ENCODE results near the gene ZNF280A. TPM values are rescaled to one million over a fixed set of nuclear protein-coding genes. Genes with fewer than 3 reads are reported as not detected.

The ZNF280A gene
- total and polyA plus RNA-seq, 2 experiments from 2014 or later: 0.44 to 0.47 TPM

GRCh38 chr22:22531770-22532546 lies 11.9 kb upstream of the ZNF280A start:
- Histone ChIP-seq H2AFZ (no peak overlapping the region), H3K4me3 (no peak overlapping the region), H4K20me1 (ENCODE audit: insufficient read depth, poor library complexity, severe bottlenecking) (no peaks in the 10 kb centered on the region), H3K9me2 (replicated peaks; ENCODE audit: insufficient read depth) (no peaks in the 10 kb centered on the region), H3K79me2 (no peaks in the 10 kb centered on the region), H3K36me3 (replicated peaks; ENCODE audit: insufficient read depth, low read depth) (no peaks in the 10 kb centered on the region), H3K4me2 (no peak overlapping the region), H3K9me3 (ENCODE audit: low read depth) (no peaks in the 10 kb centered on the region), H3K27me3 (no peaks in the 10 kb centered on the region), H3K4me1 (ENCODE audit: insufficient read depth) (no peaks in the 10 kb centered on the region), H3K27ac (no peak overlapping the region)
- no peak for DNase-seq (ENCODE audit: low spot score)
- WGBS (ENCODE audit: low lambda C conversion rate, missing lambda C conversion rate): 82% methylated on average over 7 of the region's 7 CpGs
- TF ChIP-seq EZH2phosphoT487 (IDR thresholded peaks at IDR 0.05; ENCODE audit: low read depth, severe bottlenecking, unreplicated experiment) (no peak), CTCF (IDR thresholded peaks at IDR 0.05; ENCODE audit: poor library complexity) (no peak)

GRCh38 chr22:22528780-22529179 lies 8.7 kb upstream of the ZNF280A start:
- 64% methylated on average over 2 of the region's 2 CpGs for WGBS (ENCODE audit: low lambda C conversion rate, missing lambda C conversion rate)
- Histone ChIP-seq H4K20me1 (ENCODE audit: insufficient read depth, poor library complexity, severe bottlenecking) (no peaks in the 10 kb centered on the region), H3K27ac (no peak overlapping the region), H3K27me3 (no peaks in the 10 kb centered on the region), H3K9me2 (replicated peaks; ENCODE audit: insufficient read depth) (no peaks in the 10 kb centered on the region), H3K79me2 (no peaks in the 10 kb centered on the region), H2AFZ (no peak overlapping the region), H3K4me2 (no peak overlapping the region), H3K4me1 (ENCODE audit: insufficient read depth) (no peaks in the 10 kb centered on the region), H3K9me3 (ENCODE audit: low read depth) (no peaks in the 10 kb centered on the region), H3K36me3 (replicated peaks; ENCODE audit: insufficient read depth, low read depth) (no peaks in the 10 kb centered on the region), H3K4me3 (no peak overlapping the region)
- no peak for DNase-seq (ENCODE audit: low spot score)
- TF ChIP-seq EZH2phosphoT487 (IDR thresholded peaks at IDR 0.05; ENCODE audit: low read depth, severe bottlenecking, unreplicated experiment) (no peak), CTCF (IDR thresholded peaks at IDR 0.05; ENCODE audit: poor library complexity) (no peak), EZH2 (IDR thresholded peaks at IDR 0.05; ENCODE audit: borderline replicate concordance) (no peak)

- 79% methylated on average over 5 of the region's 5 CpGs for WGBS (ENCODE audit: low lambda C conversion rate, missing lambda C conversion rate)
- Histone ChIP-seq H3K27me3 (no peaks in the 10 kb centered on the region), H3K4me1 (ENCODE audit: insufficient read depth) (no peaks in the 10 kb centered on the region), H3K27ac (no peak overlapping the region), H3K9me2 (replicated peaks; ENCODE audit: insufficient read depth) (no peaks in the 10 kb centered on the region), H2AFZ (no peak overlapping the region), H3K4me3 (no peak overlapping the region), H4K20me1 (ENCODE audit: insufficient read depth, poor library complexity, severe bottlenecking) (no peaks in the 10 kb centered on the region), H3K9me3 (ENCODE audit: low read depth) (no peaks in the 10 kb centered on the region), H3K79me2 (no peaks in the 10 kb centered on the region), H3K36me3 (replicated peaks; ENCODE audit: insufficient read depth, low read depth) (no peaks in the 10 kb centered on the region), H3K4me2 (no peak overlapping the region)
- TF ChIP-seq EZH2 (IDR thresholded peaks at IDR 0.05; ENCODE audit: borderline replicate concordance): no peak
- no peak for TF ChIP-seq EZH2phosphoT487 (IDR thresholded peaks at IDR 0.05; ENCODE audit: low read depth, severe bottlenecking, unreplicated experiment)
- TF ChIP-seq CTCF (IDR thresholded peaks at IDR 0.05; ENCODE audit: poor library complexity): no peak
- no peak for DNase-seq (ENCODE audit: low spot score)
Observed at GRCh38 chr22:22527312-22527711, 7.2 kb upstream of the ZNF280A start.

Data from hepatocyte (in vitro differentiated cells).